Lower leg skin (tissue), 3 donors: ENCODE results near the gene C19orf67.

ENCODE experiments used
- CTCF ChIP-seq, 3 donors: fragments of 450-650 bp; IDR thresholded peaks; one replicate each; pipeline ENCODE4 v1.5.1; 2016; ENCODE audit warnings: antibody characterized with exemption in 3 of 3, mild to moderate bottlenecking in 3 of 3, moderate library complexity in 2 of 3
- POLR2A ChIP-seq, 2 donors: fragments of 450-650 bp; IDR thresholded peaks; one replicate each; pipeline ENCODE4 v1.6.1; 2016 to 2017; ENCODE audit warnings: antibody characterized with exemption in 2 of 2, mild to moderate bottlenecking in 1 of 2, moderate library complexity in 1 of 2

- no peak for TF ChIP-seq CTCF (IDR thresholded peaks at IDR 0.05)
- TF ChIP-seq POLR2A (IDR thresholded peaks at IDR 0.05), result no peak
These were observed 26.6 kb upstream of the C19orf67 start for GRCh38 chr19:14112051-14112808.
